Fibroblast of lung (primary cell): Measurements from ENCODE around the gene MESD.

Experiments used
- EZH2 ChIP-seq: IDR thresholded peaks from 2 replicates; pipeline ENCODE4 v1.5.1; 2012; ENCODE audit warnings: low read length, control low read depth, mild to moderate bottlenecking; ENCODE audit errors: missing control alignments
- TF ChIP-seq, protein P1 (sequence below), 2 donors: IDR thresholded peaks in 1 of 2; conservative IDR thresholded peaks in 1 of 2; 1 replicate in 1 of 2; 2 replicates in 1 of 2; pipeline ENCODE4 v1.5.1; 2011 to 2012; ENCODE audit warnings: low read length in 2 of 2, control low read depth in 1 of 2, inconsistent platforms in 1 of 2, low read depth in 1 of 2, mild to moderate bottlenecking in 1 of 2

DNA sequence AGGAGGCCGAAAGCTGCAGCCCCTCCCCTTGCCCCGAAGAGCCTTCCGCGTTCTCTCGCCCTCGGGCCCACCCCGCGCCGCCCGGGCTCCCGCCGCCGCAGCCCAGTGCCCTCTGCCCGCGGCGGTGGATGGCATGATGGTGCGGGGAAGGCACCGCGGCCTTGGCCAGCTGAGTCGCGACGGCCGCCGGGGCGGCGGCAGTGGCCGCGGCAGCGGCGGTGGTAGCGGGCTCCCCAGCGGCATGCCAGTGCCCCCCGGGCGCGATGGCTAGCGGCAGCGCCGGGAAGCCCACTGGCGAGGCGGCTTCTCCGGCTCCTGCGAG, 12.4 kb upstream of the MESD start:
- TF ChIP-seq, protein P1, sequence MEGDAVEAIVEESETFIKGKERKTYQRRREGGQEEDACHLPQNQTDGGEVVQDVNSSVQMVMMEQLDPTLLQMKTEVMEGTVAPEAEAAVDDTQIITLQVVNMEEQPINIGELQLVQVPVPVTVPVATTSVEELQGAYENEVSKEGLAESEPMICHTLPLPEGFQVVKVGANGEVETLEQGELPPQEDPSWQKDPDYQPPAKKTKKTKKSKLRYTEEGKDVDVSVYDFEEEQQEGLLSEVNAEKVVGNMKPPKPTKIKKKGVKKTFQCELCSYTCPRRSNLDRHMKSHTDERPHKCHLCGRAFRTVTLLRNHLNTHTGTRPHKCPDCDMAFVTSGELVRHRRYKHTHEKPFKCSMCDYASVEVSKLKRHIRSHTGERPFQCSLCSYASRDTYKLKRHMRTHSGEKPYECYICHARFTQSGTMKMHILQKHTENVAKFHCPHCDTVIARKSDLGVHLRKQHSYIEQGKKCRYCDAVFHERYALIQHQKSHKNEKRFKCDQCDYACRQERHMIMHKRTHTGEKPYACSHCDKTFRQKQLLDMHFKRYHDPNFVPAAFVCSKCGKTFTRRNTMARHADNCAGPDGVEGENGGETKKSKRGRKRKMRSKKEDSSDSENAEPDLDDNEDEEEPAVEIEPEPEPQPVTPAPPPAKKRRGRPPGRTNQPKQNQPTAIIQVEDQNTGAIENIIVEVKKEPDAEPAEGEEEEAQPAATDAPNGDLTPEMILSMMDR (conservative IDR thresholded peaks at IDR 0.05 in 1 of 2, IDR thresholded peaks at IDR 0.05 in 1 of 2; ENCODE audit: low read depth in 1 of 2, low read length in 2 of 2), result no peak
- no peak for TF ChIP-seq EZH2
